Esophagus squamous epithelium (tissue), 5 donors: ENCODE measurements around the gene PLD2. TPM values are rescaled to one million over a fixed set of nuclear protein-coding genes. Genes with fewer than 3 reads are reported as not detected.

Experiments used
- DNase-seq: peaks from one replicate; lab custom pipeline; 2025; lab: John Stamatoyannopoulos, UW
- H3K27ac ChIP-seq, 4 donors: fragments of 200-600 bp; sonication (generic); one replicate each; pipeline ENCODE4 v1.5.1; 2016 to 2019; ENCODE audit warnings: mild to moderate bottlenecking in 1 of 4
- H3K27me3 ChIP-seq, 4 donors: fragments of 200-600 bp; sonication (generic); 1 replicate in 3 of 4; 2 replicates in 1 of 4; pipeline versions ENCODE4 v1.5.1 to v1.6.0; 2017 to 2021; ENCODE audit warnings: antibody characterized with exemption in 1 of 4
- H3K36me3 ChIP-seq, 3 donors: fragments of 200-600 bp; sonication (generic); one replicate each; pipeline ENCODE4 v1.5.1; 2016 to 2019
- H3K4me1 ChIP-seq, 3 donors: fragments of 200-600 bp; sonication (generic); one replicate each; pipeline ENCODE4 v1.5.1; 2017 to 2019
- H3K4me3 ChIP-seq, 4 donors: fragments of 200-600 bp; sonication (generic); 1 replicate in 3 of 4; 2 replicates in 1 of 4; pipeline ENCODE4 v1.5.1; 2016 to 2019; ENCODE audit warnings: mild to moderate bottlenecking in 2 of 4, moderate library complexity in 1 of 4
- H3K9me3 ChIP-seq, 3 donors: fragments of 200-600 bp; sonication (generic); one replicate each; pipeline ENCODE4 v1.5.1; 2016 to 2019
- CTCF ChIP-seq, 6 experiments: fragments of 450-650 bp in 4 of 6; fragments of 200-600 bp in 2 of 6; sonication (generic) in 2 of 6; IDR thresholded peaks; one replicate each; pipeline ENCODE4 v1.5.1; 2016 to 2019; ENCODE audit warnings: antibody characterized with exemption in 6 of 6, mild to moderate bottlenecking in 4 of 6, moderate library complexity in 4 of 6
- POLR2A ChIP-seq, 4 donors: fragments of 450-650 bp; IDR thresholded peaks; one replicate each; pipeline ENCODE4 v1.6.1; 2017; ENCODE audit warnings: antibody characterized with exemption in 4 of 4, mild to moderate bottlenecking in 4 of 4, moderate library complexity in 3 of 4
- WGBS, 2 donors: methylation state at CpG; one replicate each; pipeline ENCODE4 v1.1.5; 2018; 5-methylcytosine and 5-hydroxymethylcytosine counted together
- intact Hi-C: fragments of 100-400 bp; cut with DNase I; formaldehyde crosslinking; loops from one replicate; pipeline ENCODE4 v1.15.0; 2022
- total RNA-seq, 4 donors: library from RNA; depleted of rRNA; stranded (reverse); fragments of >200 nt; gene quantifications; one replicate each; pipeline ENCODE4 v1.1.0, GENCODE V29; 2016
- donor health status: DM: yes; HTN: yes; CAD: no.

The PLD2 gene
- total RNA-seq, 4 donors from 2014 or later: 38.7 to 114 (median 86.7) TPM

GRCh38 chr17:4833178-4833940 is 26.4 kb downstream of the PLD2 start, which contains the start of gene MINK1:
MINK1 (plus strand) TSS chr17:4833340; CDS start chr17:4833584, 244 bp downstream.
- H3K4me3 ChIP-seq: peak within 1 kb of the TSS; percentile 82 to 100 (median 94)
- peak within 1 kb of the TSS; percentile 92 to 99 (median 97) for H3K27ac ChIP-seq

GRCh38 chr17:4833941-4834680 is 27.2 kb downstream of the PLD2 start:
- peaks cover 36 to 55% (median 43%) of the 10 kb centered on the region in 3 donors for H3K4me1 ChIP-seq

More at GRCh38 chr17:4833178-4833940, 26.4 kb downstream of the PLD2 start, which contains the start of gene MINK1:
- no peaks in the 10 kb centered on the region for H3K27me3 ChIP-seq
- TF ChIP-seq POLR2A (IDR thresholded peaks at IDR 0.05) (peak in 3 of 4 donors; percentile 85 to 96 (median 90)), CTCF (IDR thresholded peaks at IDR 0.05) (peak in 1 of 6 experiments; percentile 37)
- no peaks in the 10 kb centered on the region for H3K9me3 ChIP-seq
- peaks cover 0 to 6% (median 0%) of the 10 kb centered on the region in 3 donors for H3K36me3 ChIP-seq
- intact Hi-C loops: no loop called here
- H3K4me1 ChIP-seq: peaks cover 34 to 48% (median 39%) of the 10 kb centered on the region in 3 donors
- 1% methylated on average over 17 to 27 of the region's 91 CpGs for WGBS, 2 donors
- DNase-seq: peak; percentile 21

GRCh38 chr17:4834681-4835020 is 27.7 kb downstream of the PLD2 start:
- Histone ChIP-seq H3K27ac (peak overlapping the region; percentile 92 to 99 (median 97)), H3K27me3 (no peaks in the 10 kb centered on the region), H3K4me3 (peak overlapping the region in 3 of 4 donors; percentile 82 to 100 (median 95)), H3K4me1 (peaks cover 36 to 61% (median 48%) of the 10 kb centered on the region in 3 donors), H3K36me3 (peaks cover 0 to 11% (median 0%) of the 10 kb centered on the region in 3 donors), H3K9me3 (no peaks in the 10 kb centered on the region)
- intact Hi-C loops: no loop called here
- TF ChIP-seq CTCF (IDR thresholded peaks at IDR 0.05): no peak
- TF ChIP-seq POLR2A (IDR thresholded peaks at IDR 0.05): no peak
- WGBS, 2 donors: 50 to 58% methylated on average over 4 of the region's 4 CpGs
- DNase-seq: no peak

More at GRCh38 chr17:4833941-4834680, 27.2 kb downstream of the PLD2 start:
- Histone ChIP-seq H3K27ac (peak overlapping the region; percentile 92 to 99 (median 97)), H3K9me3 (no peaks in the 10 kb centered on the region), H3K27me3 (no peaks in the 10 kb centered on the region), H3K4me3 (peak overlapping the region; percentile 82 to 100 (median 94)), H3K36me3 (peaks cover 0 to 11% (median 0%) of the 10 kb centered on the region in 3 donors)
- no peak for TF ChIP-seq CTCF (IDR thresholded peaks at IDR 0.05)
- TF ChIP-seq POLR2A (IDR thresholded peaks at IDR 0.05): no peak
- DNase-seq: no peak
- intact Hi-C loops: no loop called here
- 3 to 5% methylated on average over 10 to 15 of the region's 15 CpGs for WGBS, 2 donors

GRCh38 chr17:4836221-4836620 is 29.3 kb downstream of the PLD2 start:
- intact Hi-C loops: no loop called here
- WGBS, 2 donors: 77 to 78% methylated on average over 4 of the region's 4 CpGs
- TF ChIP-seq CTCF (IDR thresholded peaks at IDR 0.05): no peak
- no peak for TF ChIP-seq POLR2A (IDR thresholded peaks at IDR 0.05)
- peak overlapping the region; percentile 92 to 99 (median 97) for H3K27ac ChIP-seq
- H3K27me3 ChIP-seq: no peaks in the 10 kb centered on the region
- H3K4me3 ChIP-seq: no peak overlapping the region
- peaks cover 36 to 76% (median 61%) of the 10 kb centered on the region in 3 donors for H3K4me1 ChIP-seq
- no peak for DNase-seq
- no peaks in the 10 kb centered on the region for H3K9me3 ChIP-seq
- peaks cover 0 to 11% (median 0%) of the 10 kb centered on the region in 3 donors for H3K36me3 ChIP-seq
